Measurements from ENCODE around the gene RUNX2. TPM values are rescaled to one million over a fixed set of nuclear protein-coding genes. Genes with fewer than 3 reads are reported as not detected.

RUNX2 gene
- total RNA-seq, 1 donor from 2014 or later, result 0.24 TPM

GRCh38 chr6:45587229-45588060 is 259.3 kb downstream of the RUNX2 start:
- intact Hi-C loops (cut with DNase I), result no loop called here
- no peak for ATAC-seq (ENCODE audit: poor library complexity)
- no peak for DNase-seq

- no peak for DNase-seq
- intact Hi-C loops (cut with DNase I), result no loop called here
- ATAC-seq (ENCODE audit: poor library complexity), result no peak
These were observed 261.2 kb downstream of the RUNX2 start for GRCh38 chr6:45589367-45589766.

GRCh38 chr6:45590226-45590625 is 262.1 kb downstream of the RUNX2 start:
- ATAC-seq (ENCODE audit: poor library complexity), result no peak
- intact Hi-C loops (cut with DNase I), result no loop called here

GRCh38 chr6:45590696-45591184 is 262.6 kb downstream of the RUNX2 start:
- DNase-seq (no peak), ATAC-seq (ENCODE audit: poor library complexity) (no peak)
- intact Hi-C loops (cut with DNase I), result no loop called here

More at GRCh38 chr6:45590226-45590625, 262.1 kb downstream of the RUNX2 start:
- no peak for DNase-seq

GRCh38 chr6:45591306-45591705 is 263.2 kb downstream of the RUNX2 start:
- ATAC-seq (ENCODE audit: poor library complexity) (no peak), DNase-seq (no peak)
- intact Hi-C loops (cut with DNase I), result no loop called here

GRCh38 chr6:45591890-45592289 is 263.8 kb downstream of the RUNX2 start:
- intact Hi-C loops (cut with DNase I), result no loop called here
- ATAC-seq (ENCODE audit: poor library complexity), result no peak
- DNase-seq, result no peak

GRCh38 chr6:45592991-45593390 is 264.9 kb downstream of the RUNX2 start:
- DNase-seq, result no peak
- ATAC-seq (ENCODE audit: poor library complexity), result no peak
- intact Hi-C loops (cut with DNase I), result no loop called here

- ATAC-seq (ENCODE audit: poor library complexity) (peak; percentile 91), DNase-seq (no peak)
- intact Hi-C loops (cut with DNase I), result no loop called here
These were observed 267.1 kb downstream of the RUNX2 start for GRCh38 chr6:45595010-45595851.

- ATAC-seq (ENCODE audit: poor library complexity), result no peak
- no peak for DNase-seq
- intact Hi-C loops (cut with DNase I), result no loop called here
These were observed 269.3 kb downstream of the RUNX2 start for GRCh38 chr6:45597424-45597823.

GRCh38 chr6:45599053-45599452 is 270.9 kb downstream of the RUNX2 start:
- ATAC-seq (ENCODE audit: poor library complexity) (no peak), DNase-seq (no peak)
- intact Hi-C loops (cut with DNase I), result no loop called here

- intact Hi-C loops (cut with DNase I), result no loop called here
- no peak for DNase-seq
- ATAC-seq (ENCODE audit: poor library complexity), result no peak
These were observed 277.8 kb downstream of the RUNX2 start for GRCh38 chr6:45605971-45606370.

GRCh38 chr6:45606831-45607400 is 278.8 kb downstream of the RUNX2 start:
- intact Hi-C loops (cut with DNase I), result no loop called here
- DNase-seq, result no peak
- ATAC-seq (ENCODE audit: poor library complexity), result no peak

GRCh38 chr6:45607798-45608197 is 279.7 kb downstream of the RUNX2 start:
- intact Hi-C loops (cut with DNase I), result no loop called here
- ATAC-seq (ENCODE audit: poor library complexity), result no peak

GRCh38 chr6:45608252-45608913 is 280.3 kb downstream of the RUNX2 start:
- DNase-seq (no peak), ATAC-seq (ENCODE audit: poor library complexity) (no peak)
- intact Hi-C loops (cut with DNase I), result no loop called here

More at GRCh38 chr6:45607798-45608197, 279.7 kb downstream of the RUNX2 start:
- no peak for DNase-seq

- intact Hi-C loops (cut with DNase I), result no loop called here
- no peak for DNase-seq
- no peak for ATAC-seq (ENCODE audit: poor library complexity)
These were observed 281.1 kb downstream of the RUNX2 start for GRCh38 chr6:45609141-45609638.

GRCh38 chr6:45610374-45610773 is 282.2 kb downstream of the RUNX2 start:
- intact Hi-C loops (cut with DNase I), result no loop called here
- DNase-seq (no peak), ATAC-seq (ENCODE audit: poor library complexity) (no peak)

- intact Hi-C loops (cut with DNase I), result no loop called here
These were observed 282.7 kb downstream of the RUNX2 start for GRCh38 chr6:45610832-45611231.

GRCh38 chr6:45611491-45611890 is 283.4 kb downstream of the RUNX2 start:
- intact Hi-C loops (cut with DNase I), result no loop called here
- DNase-seq (no peak), ATAC-seq (ENCODE audit: poor library complexity) (no peak)

More at GRCh38 chr6:45610832-45611231, 282.7 kb downstream of the RUNX2 start:
- ATAC-seq (ENCODE audit: poor library complexity) (no peak), DNase-seq (no peak)

- DNase-seq (peak; percentile 48), ATAC-seq (ENCODE audit: poor library complexity) (peak; percentile 83)
- intact Hi-C loops (cut with DNase I), result no loop called here
These were observed 285.5 kb downstream of the RUNX2 start for GRCh38 chr6:45613656-45614055.
